AG09309 (cell line): ENCODE results near the gene SSBP4.
A peak's percentile ranks its signal among the peaks of the same experiment; 100 is the strongest.

Source experiments
- DNase-seq: peaks from one replicate; pipeline ENCODE4 v3.0.0-alpha.2; 2010; ENCODE audit warnings: low read depth
- H3K4me3 ChIP-seq: 2 replicates; pipeline ENCODE4 v1.5.1; 2011; ENCODE audit warnings: mild to moderate bottlenecking, low read depth, low read length, moderate library complexity; ENCODE audit not compliant: control insufficient read depth
- TF ChIP-seq, protein P1 (sequence below): IDR thresholded peaks from 2 replicates; pipeline ENCODE4 v1.5.1; 2011; ENCODE audit warnings: mild to moderate bottlenecking, low read depth, low read length, inconsistent platforms; ENCODE audit not compliant: insufficient read depth, control insufficient read depth; ENCODE audit errors: missing control alignments

SSBP4 gene

DNA sequence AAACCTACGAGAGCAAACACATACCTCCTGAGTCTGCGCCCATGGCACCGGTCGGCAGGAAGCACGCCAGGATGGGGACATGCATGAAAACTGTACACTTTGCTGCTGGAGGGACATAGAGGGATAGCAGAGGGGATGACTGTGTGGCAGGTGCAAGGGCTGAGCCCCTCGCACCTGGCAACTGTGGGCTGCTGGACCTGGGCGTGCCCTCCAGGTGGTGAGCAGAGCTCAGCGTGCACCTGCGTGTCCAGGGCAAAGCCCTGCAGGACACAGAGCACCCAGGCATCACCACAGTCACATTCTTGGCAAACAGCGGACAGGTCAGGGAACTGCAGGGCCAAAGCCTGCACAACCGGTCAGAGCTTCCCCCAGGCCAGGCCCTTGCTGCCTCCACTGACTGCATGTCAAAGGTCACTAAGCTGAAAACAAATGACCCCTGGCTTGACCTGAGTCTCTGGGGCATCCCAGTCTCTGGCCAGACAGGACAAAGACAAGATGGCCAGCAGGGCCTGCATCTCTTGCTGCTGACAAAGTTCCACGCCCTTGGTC, 27.7 kb downstream of the SSBP4 start:
- no peak overlapping the region for H3K4me3 ChIP-seq
- TF ChIP-seq, protein P1, sequence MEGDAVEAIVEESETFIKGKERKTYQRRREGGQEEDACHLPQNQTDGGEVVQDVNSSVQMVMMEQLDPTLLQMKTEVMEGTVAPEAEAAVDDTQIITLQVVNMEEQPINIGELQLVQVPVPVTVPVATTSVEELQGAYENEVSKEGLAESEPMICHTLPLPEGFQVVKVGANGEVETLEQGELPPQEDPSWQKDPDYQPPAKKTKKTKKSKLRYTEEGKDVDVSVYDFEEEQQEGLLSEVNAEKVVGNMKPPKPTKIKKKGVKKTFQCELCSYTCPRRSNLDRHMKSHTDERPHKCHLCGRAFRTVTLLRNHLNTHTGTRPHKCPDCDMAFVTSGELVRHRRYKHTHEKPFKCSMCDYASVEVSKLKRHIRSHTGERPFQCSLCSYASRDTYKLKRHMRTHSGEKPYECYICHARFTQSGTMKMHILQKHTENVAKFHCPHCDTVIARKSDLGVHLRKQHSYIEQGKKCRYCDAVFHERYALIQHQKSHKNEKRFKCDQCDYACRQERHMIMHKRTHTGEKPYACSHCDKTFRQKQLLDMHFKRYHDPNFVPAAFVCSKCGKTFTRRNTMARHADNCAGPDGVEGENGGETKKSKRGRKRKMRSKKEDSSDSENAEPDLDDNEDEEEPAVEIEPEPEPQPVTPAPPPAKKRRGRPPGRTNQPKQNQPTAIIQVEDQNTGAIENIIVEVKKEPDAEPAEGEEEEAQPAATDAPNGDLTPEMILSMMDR, result no peak
- no peak for DNase-seq

- TF ChIP-seq, protein P1, result no peak
Observed at GRCh38 chr19:18449552-18449951, 30.4 kb downstream of the SSBP4 start.

DNA sequence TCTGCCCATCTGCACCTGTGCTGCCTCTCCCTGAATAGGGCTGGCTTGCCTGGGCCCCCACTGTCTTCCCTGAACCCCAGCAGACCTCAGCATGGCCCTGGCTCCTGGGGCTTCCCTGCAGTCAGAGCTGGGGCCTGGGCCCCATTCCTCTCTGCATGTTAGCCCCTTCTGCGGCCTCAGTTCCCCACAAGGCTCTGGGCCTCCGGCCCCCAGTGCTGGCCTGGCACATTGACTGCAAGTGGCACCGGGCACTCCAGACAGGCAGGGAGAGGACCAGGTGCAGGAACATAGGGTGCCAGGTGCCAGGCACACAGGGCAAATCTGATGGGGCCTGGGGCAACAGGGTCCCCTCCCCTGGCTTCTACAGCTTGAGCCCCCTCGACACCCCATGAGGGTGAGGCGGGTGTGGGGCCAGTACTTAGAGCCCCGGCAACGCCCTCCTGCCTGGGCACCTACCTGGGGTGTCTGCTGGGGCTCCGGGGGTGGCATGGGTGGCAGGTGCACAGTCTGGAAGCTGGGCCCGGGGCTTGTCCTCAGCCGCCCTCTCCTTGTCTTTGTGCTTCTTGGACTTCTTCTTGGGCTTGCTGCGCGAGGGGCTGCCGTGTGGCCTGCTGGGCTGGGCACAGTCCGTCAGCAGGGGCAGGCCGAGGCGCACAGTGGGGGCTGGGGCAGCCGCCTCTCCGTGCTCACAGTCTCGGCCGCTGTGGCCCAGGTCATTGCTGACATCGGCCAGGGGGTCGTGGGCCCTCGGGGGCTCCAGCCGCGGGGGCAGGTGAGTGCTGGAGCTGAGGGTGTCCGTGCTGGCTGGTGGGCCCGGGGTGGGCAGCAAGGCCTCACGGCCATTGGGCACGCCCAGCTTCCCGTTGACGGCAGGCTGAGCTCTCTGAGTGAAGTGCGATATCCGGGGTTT, 31.1 kb downstream of the SSBP4 start:
- H3K4me3 ChIP-seq, result no peak overlapping the region
- no peak for DNase-seq
- TF ChIP-seq, protein P1, result no peak

More at GRCh38 chr19:18449552-18449951, 30.4 kb downstream of the SSBP4 start:
- no peak overlapping the region for H3K4me3 ChIP-seq
- no peak for DNase-seq

DNA sequence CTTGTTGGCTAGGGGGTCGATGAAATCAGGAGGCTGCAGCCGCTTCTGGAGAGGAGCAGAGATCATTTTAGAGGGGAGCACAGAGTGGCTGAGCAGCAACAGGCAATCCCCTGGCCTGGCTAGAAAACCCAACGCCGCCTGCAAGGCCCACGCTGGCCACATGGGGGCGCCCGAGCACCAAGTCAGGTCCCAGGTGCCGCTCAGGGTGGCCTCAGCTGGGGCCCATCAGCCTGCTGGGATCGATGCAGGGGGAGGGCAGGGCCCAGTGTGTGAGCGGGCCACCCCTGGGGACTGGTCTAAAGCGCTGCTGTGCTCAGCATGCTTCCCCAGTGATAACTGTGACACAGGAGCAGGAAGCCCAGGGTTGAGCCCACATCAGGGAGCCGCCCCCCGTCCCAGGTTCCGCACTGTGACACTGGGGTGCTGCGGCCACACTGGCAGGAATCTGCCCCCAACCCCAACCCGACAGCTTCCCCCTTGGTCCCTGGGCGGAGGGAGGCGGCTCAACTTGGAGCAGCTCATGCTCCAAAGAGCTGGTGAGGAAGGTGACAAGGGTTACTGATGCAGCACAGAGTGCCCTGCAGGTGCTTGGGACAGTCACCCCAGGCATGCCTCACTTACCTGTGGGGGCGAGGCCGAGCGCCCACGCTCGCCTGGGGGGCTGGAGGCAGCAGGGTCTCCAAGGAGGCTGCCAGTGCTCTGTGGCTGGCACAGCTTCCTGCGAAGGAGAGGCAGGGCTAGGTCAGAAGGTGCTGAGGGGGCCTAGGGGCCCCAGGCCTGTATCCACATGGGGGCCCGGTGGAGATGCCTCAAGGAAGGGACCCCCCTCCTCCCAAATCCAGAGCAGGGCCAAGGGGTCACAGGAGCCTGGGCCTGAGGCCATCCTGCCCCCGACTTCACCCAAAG, 32.0 kb downstream of the SSBP4 start:
- DNase-seq, result no peak
- no peak overlapping the region for H3K4me3 ChIP-seq
- TF ChIP-seq, protein P1, result peak; percentile 97

- no peak for DNase-seq
- TF ChIP-seq, protein P1, result no peak
- H3K4me3 ChIP-seq, result no peak overlapping the region
Observed at GRCh38 chr19:18452386-18452785, 33.2 kb downstream of the SSBP4 start.
